GM18517 (cell line): ENCODE measurements around the gene GSG1L.
"Not testable (repeated sequence)": the region's sequence is repeated elsewhere in the genome, so short reads cannot be mapped to it uniquely, and the experiment has no call there.

Source experiments
- ATAC-seq: cut with Tn5 transposase; IDR thresholded peaks from one replicate; pipeline ENCODE4 v1.9.1; 2021; ENCODE audit warnings: mild to moderate bottlenecking, moderate library complexity; ENCODE audit not compliant: unreplicated experiment

The GSG1L gene

DNA sequence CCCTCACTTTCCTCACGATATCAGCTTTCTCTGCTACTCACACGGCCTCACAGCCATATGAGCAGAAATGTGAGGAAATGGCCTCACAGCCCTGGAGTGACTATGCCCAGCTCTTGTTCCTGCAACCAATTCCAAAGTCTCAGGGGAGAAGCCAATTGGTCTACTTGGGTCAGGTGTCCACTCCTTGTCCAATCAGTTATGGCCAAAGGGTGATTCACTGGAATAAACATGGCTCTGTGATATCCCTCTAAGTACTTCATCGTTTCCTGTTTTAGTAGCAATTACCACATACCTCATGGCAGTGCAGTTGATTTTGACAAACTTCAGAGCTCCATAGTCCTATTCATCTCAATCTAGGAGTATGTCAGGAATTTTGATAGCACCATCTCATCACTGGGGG, 318.2 kb downstream of the GSG1L start:
- ATAC-seq: no peak

DNA sequence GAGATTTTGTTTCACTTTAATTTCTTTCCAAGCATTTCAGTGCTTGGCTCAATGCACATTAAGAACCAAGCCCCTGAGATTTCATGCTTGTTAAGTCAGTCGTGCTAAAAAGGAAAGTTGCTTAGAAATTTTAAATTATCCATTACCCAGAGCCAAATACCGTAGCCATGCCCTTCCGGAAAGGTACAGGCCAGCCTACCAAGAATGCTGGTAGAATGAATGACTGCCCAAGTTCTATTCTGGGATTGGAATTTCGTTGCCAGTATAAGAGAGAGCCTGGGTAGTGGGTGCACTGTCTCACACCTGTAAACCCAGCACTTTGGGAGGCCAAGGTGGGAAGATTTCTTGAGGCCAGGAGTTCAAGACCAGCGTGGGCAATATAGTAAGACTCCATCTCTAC, 319.6 kb downstream of the GSG1L start:
- no peak for ATAC-seq

DNA sequence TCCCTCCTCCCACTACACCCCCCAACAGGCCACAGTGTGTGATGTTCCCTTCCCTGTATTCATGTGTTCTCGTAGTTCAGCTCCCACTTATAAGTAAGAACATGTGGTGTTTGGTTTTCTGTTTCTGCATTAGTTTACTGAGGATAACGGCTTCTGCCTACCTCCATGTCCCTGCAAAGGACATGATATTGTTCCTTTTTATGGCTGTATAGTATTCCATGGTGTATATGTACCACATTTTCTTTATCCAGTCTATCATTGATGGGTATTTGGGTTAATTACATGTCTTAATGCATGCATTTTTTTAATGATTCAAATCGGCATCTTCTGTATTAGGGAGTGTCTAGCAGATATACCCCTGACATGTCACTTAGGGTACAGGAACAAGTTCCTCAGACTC, 320.5 kb downstream of the GSG1L start:
- ATAC-seq: not testable (repeated sequence)

DNA sequence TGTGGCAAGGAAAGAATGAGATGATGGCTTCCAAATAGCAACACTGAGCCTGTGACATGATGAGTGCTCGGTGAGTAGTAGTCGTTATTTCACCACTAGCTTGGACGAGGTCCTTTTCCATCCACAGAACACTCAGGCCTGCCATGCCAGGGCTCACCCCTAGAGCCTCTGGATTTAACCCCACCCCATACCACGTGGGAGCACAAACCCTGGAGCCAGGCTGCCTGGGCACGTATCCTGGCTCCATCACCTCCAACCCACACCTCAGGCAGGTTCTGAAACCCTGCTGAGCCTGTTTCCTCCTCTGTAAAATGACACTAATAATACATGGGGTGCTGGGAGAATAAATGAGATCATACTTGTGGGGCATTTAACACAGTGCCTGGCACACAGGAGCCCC, 321.2 kb downstream of the GSG1L start:
- no peak for ATAC-seq

DNA sequence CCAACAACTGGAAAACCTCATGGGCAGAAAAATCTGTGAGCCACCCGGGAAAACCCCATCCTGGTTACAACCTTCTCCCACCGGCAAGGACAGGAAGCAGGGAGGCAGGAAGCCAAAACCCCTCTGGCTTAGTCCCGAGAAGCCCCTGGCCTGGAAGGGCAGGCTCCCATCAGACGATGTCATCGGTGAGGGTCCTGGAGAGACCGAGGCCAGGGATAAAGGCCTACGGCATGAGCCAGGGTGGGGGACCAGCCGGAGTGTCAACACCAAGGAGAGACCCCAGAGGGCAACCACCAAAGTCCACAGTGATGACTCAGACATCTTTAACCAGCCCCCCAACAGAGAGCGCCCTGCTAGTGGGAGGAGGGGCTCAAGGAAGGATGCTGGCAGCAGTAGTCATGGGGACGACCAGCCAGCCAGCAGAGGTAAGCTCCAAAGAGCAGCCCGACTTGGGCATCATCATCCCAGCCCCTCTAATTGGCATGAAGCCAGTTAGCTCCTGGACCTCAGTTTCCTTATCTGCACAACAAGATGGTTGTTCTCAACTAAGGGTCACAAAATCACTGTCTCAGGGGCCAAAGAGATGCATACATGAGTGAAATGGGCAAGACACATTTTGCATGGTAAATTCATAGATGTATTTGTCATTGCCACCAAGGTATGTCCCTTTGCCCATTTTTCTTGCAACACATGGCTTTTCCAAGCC, 322.9 kb downstream of the GSG1L start:
- no peak for ATAC-seq

DNA sequence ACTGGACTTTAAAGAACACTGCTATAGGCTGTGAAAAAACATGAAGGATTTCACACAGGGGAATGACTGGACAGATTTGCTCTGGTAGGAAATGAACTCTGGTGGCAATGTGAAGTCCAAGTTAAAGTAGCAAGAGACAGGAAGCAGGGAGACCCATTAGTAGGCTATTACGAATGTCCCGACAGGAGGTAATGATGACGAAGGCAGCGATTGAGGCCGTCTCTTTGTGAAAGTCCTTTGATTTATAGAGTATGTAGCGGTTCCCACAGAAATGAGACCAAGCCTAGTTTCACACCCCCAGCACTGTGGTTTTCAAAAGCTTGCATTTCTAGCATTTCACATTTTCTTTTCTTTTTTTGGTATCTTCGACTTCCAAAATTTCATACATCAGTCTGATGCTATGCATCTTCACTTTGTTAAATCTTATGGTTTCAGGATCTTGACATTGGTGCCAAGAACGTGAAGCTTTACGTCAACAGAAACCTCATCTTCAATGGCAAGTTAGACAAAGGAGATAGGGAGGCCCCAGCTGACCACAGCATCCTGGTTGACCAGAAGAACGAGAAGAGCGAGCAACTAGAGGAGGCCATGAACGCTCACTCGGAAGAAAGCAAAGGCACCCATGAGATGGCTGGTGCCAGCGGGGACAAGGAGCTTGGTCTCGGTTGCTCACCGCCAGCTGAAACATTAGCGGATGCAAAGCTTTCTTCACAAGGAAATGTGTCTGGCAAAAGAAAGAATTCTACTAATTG, 323.7 kb downstream of the GSG1L start:
- no peak for ATAC-seq

DNA sequence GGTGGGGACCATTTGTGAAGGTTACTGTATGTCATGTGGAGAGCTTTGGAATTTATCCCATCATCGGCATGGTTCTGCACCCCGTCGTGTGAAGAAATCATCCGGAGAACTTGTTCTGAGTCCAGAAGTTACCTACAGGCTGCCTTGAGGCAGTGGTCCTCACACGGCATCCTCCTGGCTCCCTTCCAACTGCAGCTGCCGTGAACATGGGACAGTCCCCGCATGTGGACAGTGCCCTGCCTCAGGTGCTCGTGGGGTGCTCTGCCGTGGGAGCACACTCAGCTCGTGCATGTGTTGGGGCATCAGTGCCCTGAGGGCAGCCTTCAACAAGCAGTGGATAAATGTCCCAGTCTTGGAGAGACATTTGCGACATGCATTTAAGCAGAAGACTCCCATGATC, 324.9 kb downstream of the GSG1L start:
- no peak for ATAC-seq
